PC-9 (cell line): ENCODE data around the gene IFNA1. TPM values are rescaled to one million over a fixed set of nuclear protein-coding genes. Genes with fewer than 3 reads are reported as not detected.

Experiments used
- BruUV-seq: library from RNA; stranded (reverse); fragments of 400-500 nt; replicated peaks from 2 replicates; lab custom pipeline; 2021; lab: Mats Ljungman, UMichigan
- CTCF ChIA-PET: fragments of 300-600 bp; sonication (Branson Sonifier 250); formaldehyde crosslinking; loops from one replicate; lab custom pipeline; 2022; ENCODE audit warnings: antibody characterized with exemption; lab: Charles Lee
- POLR2A ChIA-PET: fragments of 300-600 bp; sonication (Branson Sonifier 250); formaldehyde crosslinking; loops from one replicate; lab custom pipeline; 2022; ENCODE audit warnings: antibody characterized with exemption; ENCODE audit not compliant: unreplicated experiment; lab: Charles Lee
- DNase-seq, 2 experiments: peaks; one replicate each; pipeline versions ENCODE4 v3.0.0 to v3.0.0-alpha.2; 2015 to 2022; ENCODE audit warnings: mixed read lengths in 1 of 2
- H2AFZ ChIP-seq: fragments of 200-600 bp; sonication (generic); 2 replicates; pipeline ENCODE4 v1.8.1; 2017; ENCODE audit warnings: antibody characterized with exemption
- H3F3A ChIP-seq: fragments of 200-600 bp; sonication (generic); 2 replicates; pipeline ENCODE4 v1.8.1; 2017; ENCODE audit warnings: antibody characterized with exemption, mild to moderate bottlenecking, low read depth; ENCODE audit not compliant: insufficient read depth
- H3K27ac ChIP-seq: fragments of 200-600 bp; sonication (generic); 2 replicates; pipeline ENCODE4 v1.6.1; 2016; ENCODE audit warnings: mixed run types
- H3K27me3 ChIP-seq: fragments of 200-600 bp; sonication (generic); 2 replicates; pipeline ENCODE4 v1.6.1; 2016; ENCODE audit warnings: low read depth, mixed run types; ENCODE audit not compliant: insufficient read depth
- H3K36me3 ChIP-seq: fragments of 200-600 bp; sonication (generic); 2 replicates; pipeline ENCODE4 v1.6.1; 2016; ENCODE audit warnings: low read depth, mixed run types
- H3K4me1 ChIP-seq: fragments of 200-600 bp; sonication (generic); replicated peaks from 2 replicates; pipeline ENCODE4 v1.6.1; 2016; ENCODE audit warnings: mixed run types; ENCODE audit not compliant: insufficient read depth
- H3K4me2 ChIP-seq: fragments of 200-600 bp; sonication (generic); 2 replicates; pipeline ENCODE4 v1.6.1; 2017; ENCODE audit warnings: mixed run types
- H3K4me3 ChIP-seq: fragments of 200-600 bp; sonication (generic); 2 replicates; pipeline ENCODE4 v1.6.1; 2016; ENCODE audit warnings: mixed run types
- H3K79me2 ChIP-seq: fragments of 200-600 bp; sonication (generic); 2 replicates; pipeline ENCODE4 v1.6.1; 2017; ENCODE audit warnings: low read depth, mixed run types
- H3K9me2 ChIP-seq: fragments of 200-600 bp; sonication (generic); 2 replicates; pipeline ENCODE4 v1.8.1; 2017; ENCODE audit warnings: mild to moderate bottlenecking; ENCODE audit not compliant: insufficient read depth
- H3K9me3 ChIP-seq: fragments of 200-600 bp; sonication (generic); 2 replicates; pipeline ENCODE4 v1.8.1; 2016; ENCODE audit warnings: low read depth; ENCODE audit not compliant: insufficient read depth
- H4K20me1 ChIP-seq: fragments of 200-600 bp; sonication (generic); 2 replicates; pipeline ENCODE4 v1.8.1; 2017; ENCODE audit not compliant: insufficient read depth
- EZH2 ChIP-seq: fragments of 200-600 bp; sonication (generic); IDR thresholded peaks from 2 replicates; pipeline ENCODE4 v1.8.0; 2017; ENCODE audit warnings: antibody characterized with exemption, low read depth
- intact Hi-C: fragments of 100-400 bp; cut with micrococcal nuclease; formaldehyde crosslinking; loops from one replicate; pipeline ENCODE4 v1.10.0; 2022; ENCODE audit not compliant: unreplicated experiment
- total RNA-seq: library from RNA; stranded (reverse); gene quantifications from 2 replicates; pipeline ENCODE4 v1.2.3, GENCODE V29; 2021
- TF ChIP-seq, protein P1 (sequence below): fragments of 200-600 bp; sonication (generic); conservative IDR thresholded peaks from 2 replicates; pipeline ENCODE4 v1.6.1; 2017; ENCODE audit warnings: mixed run types, antibody characterized with exemption, mild to moderate bottlenecking, moderate library complexity

Gene IFNA1
- total RNA-seq, 1 experiment from 2014 or later, result not detected

- DNase-seq, result no peak
- intact Hi-C loops, result no loop called here
- Histone ChIP-seq H4K20me1 (no peaks in the 10 kb centered on the region), H2AFZ (no peak overlapping the region), H3K4me3 (no peak overlapping the region), H3K9me2 (no peaks in the 10 kb centered on the region), H3K9me3 (no peaks in the 10 kb centered on the region), H3K4me1 (no peaks in the 10 kb centered on the region), H3F3A (no peaks in the 10 kb centered on the region), H3K27ac (no peak overlapping the region), H3K79me2 (no peaks in the 10 kb centered on the region), H3K4me2 (no peak overlapping the region), H3K27me3 (no peaks in the 10 kb centered on the region), H3K36me3 (no peaks in the 10 kb centered on the region)
- ChIA-PET POLR2A (no interaction called here), CTCF (no interaction called here)
- BruUV-seq, result no TSS peak
- TF ChIP-seq, protein P1, sequence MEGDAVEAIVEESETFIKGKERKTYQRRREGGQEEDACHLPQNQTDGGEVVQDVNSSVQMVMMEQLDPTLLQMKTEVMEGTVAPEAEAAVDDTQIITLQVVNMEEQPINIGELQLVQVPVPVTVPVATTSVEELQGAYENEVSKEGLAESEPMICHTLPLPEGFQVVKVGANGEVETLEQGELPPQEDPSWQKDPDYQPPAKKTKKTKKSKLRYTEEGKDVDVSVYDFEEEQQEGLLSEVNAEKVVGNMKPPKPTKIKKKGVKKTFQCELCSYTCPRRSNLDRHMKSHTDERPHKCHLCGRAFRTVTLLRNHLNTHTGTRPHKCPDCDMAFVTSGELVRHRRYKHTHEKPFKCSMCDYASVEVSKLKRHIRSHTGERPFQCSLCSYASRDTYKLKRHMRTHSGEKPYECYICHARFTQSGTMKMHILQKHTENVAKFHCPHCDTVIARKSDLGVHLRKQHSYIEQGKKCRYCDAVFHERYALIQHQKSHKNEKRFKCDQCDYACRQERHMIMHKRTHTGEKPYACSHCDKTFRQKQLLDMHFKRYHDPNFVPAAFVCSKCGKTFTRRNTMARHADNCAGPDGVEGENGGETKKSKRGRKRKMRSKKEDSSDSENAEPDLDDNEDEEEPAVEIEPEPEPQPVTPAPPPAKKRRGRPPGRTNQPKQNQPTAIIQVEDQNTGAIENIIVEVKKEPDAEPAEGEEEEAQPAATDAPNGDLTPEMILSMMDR, result no peak
- TF ChIP-seq EZH2, result no peak
Measured at GRCh38 chr9:21404146-21404545, 36.1 kb upstream of the IFNA1 start.

DNA sequence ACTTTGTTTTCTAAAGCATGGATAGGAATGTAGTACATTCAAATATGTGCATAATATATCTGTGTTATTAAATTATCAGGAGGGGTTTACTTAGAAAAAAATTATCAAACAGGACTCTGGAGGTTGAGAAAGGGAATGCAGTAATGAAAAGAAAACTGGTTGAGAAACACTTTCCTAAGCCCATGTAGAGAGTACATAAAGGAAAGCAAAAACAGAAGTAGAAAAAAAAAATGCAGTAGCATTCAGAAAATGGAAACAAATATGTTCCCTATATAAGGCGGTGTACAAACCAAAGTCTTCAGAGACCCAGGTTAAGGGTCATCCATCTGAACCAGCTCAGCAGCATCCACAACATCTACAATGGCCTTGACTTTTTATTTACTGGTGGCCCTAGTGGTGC is 31.4 kb upstream of the IFNA1 start, which contains the start of gene IFNA8:
Gene IFNA8 (plus strand): TSS at position 301 of the 400 bp plus-strand sequence. CDS start 60 bp downstream, at position 361.
- Histone ChIP-seq H3K4me1 (no peaks in the 10 kb centered on the region), H3K4me2 (no peak within 1 kb of the TSS)
- no TSS peak for BruUV-seq

GRCh38 chr9:21412107-21412506 is 28.1 kb upstream of the IFNA1 start:
- no peak overlapping the region for H3K4me2 ChIP-seq
- BruUV-seq, result no TSS peak
- no peak overlapping the region for H3K27ac ChIP-seq
- H4K20me1 ChIP-seq, result no peaks in the 10 kb centered on the region
- intact Hi-C loops, result no loop called here
- no peaks in the 10 kb centered on the region for H3F3A ChIP-seq
- H3K4me1 ChIP-seq, result no peaks in the 10 kb centered on the region
- H3K27me3 ChIP-seq, result no peaks in the 10 kb centered on the region
- no peak overlapping the region for H2AFZ ChIP-seq
- ChIA-PET CTCF (no interaction called here), POLR2A (no interaction called here)
- no peak overlapping the region for H3K4me3 ChIP-seq
- TF ChIP-seq, protein P1, result no peak
- no peak for TF ChIP-seq EZH2
- H3K9me2 ChIP-seq, result no peaks in the 10 kb centered on the region
- no peaks in the 10 kb centered on the region for H3K79me2 ChIP-seq
- DNase-seq, result no peak
- H3K9me3 ChIP-seq, result no peaks in the 10 kb centered on the region
- H3K36me3 ChIP-seq, result no peaks in the 10 kb centered on the region

More for the DNA sequence above, 31.4 kb upstream of the IFNA1 start, which contains the start of gene IFNA8:
- Histone ChIP-seq H3K79me2 (no peaks in the 10 kb centered on the region), H3K27ac (no peak within 1 kb of the TSS), H3F3A (no peaks in the 10 kb centered on the region), H2AFZ (no peak within 1 kb of the TSS), H3K4me3 (no peak within 1 kb of the TSS), H4K20me1 (no peaks in the 10 kb centered on the region), H3K27me3 (no peaks in the 10 kb centered on the region), H3K36me3 (no peaks in the 10 kb centered on the region), H3K9me3 (no peaks in the 10 kb centered on the region), H3K9me2 (no peaks in the 10 kb centered on the region)
- intact Hi-C loops, result loop anchor here (5.0 kb wide), 1 partner anchor 157 kb away; no protein-coding TSS in a partner anchor
- DNase-seq, result no peak
- CTCF ChIA-PET, result no interaction called here
- POLR2A ChIA-PET, result no interaction called here
- no peak for TF ChIP-seq EZH2
- TF ChIP-seq, protein P1, result no peak
